DMS53 treated with DMSO at 0.1 percent for 48 hours (cell line): ENCODE data around the gene TCF4.
"Not testable (repeated sequence)": the region's sequence is repeated elsewhere in the genome, so short reads cannot be mapped to it uniquely, and the experiment has no call there.

ENCODE experiments used
- DNase-seq: peaks from one replicate; lab custom pipeline; 2025; ENCODE audit not compliant: unreplicated experiment; lab: John Stamatoyannopoulos, UW

Gene TCF4

GRCh38 chr18:55477860-55478581 is 110.0 kb downstream of the TCF4 start:
- no peak for DNase-seq

- peak; percentile 30 for DNase-seq
Observed at GRCh38 chr18:55477499-55477859, 110.5 kb downstream of the TCF4 start.

- no peak for DNase-seq
Observed at GRCh38 chr18:55475916-55476315, 112.1 kb downstream of the TCF4 start.

- no peak for DNase-seq
Observed at GRCh38 chr18:55475467-55475866, 112.5 kb downstream of the TCF4 start.

GRCh38 chr18:55473560-55473959 is 114.4 kb downstream of the TCF4 start:
- DNase-seq, result no peak

GRCh38 chr18:55473058-55473457 is 114.9 kb downstream of the TCF4 start:
- no peak for DNase-seq

GRCh38 chr18:55470826-55471225 is 117.2 kb downstream of the TCF4 start:
- DNase-seq, result no peak

GRCh38 chr18:55469134-55469533 is 118.9 kb downstream of the TCF4 start:
- not testable (repeated sequence) for DNase-seq

- DNase-seq, result no peak
Observed at GRCh38 chr18:55466789-55467188, 121.2 kb downstream of the TCF4 start.

- no peak for DNase-seq
Observed at GRCh38 chr18:55465313-55465712, 122.7 kb downstream of the TCF4 start.

- no peak for DNase-seq
Observed at GRCh38 chr18:55464581-55464980, 123.4 kb downstream of the TCF4 start.

- no peak for DNase-seq
Observed at GRCh38 chr18:55462652-55463051, 125.3 kb downstream of the TCF4 start.

- no peak for DNase-seq
Observed at GRCh38 chr18:55461848-55462247, 126.1 kb downstream of the TCF4 start.

- DNase-seq, result no peak
Observed at GRCh38 chr18:55458456-55459203, 129.4 kb downstream of the TCF4 start.

- DNase-seq, result no peak
Observed at GRCh38 chr18:55457028-55457427, 131.0 kb downstream of the TCF4 start.

GRCh38 chr18:55455938-55456337 is 132.1 kb downstream of the TCF4 start:
- DNase-seq, result no peak

GRCh38 chr18:55453186-55453585 is 134.8 kb downstream of the TCF4 start:
- DNase-seq, result no peak

- DNase-seq, result no peak
Observed at GRCh38 chr18:55452123-55452611, 135.8 kb downstream of the TCF4 start.

- DNase-seq, result no peak
Observed at GRCh38 chr18:55449412-55450140, 138.4 kb downstream of the TCF4 start.

GRCh38 chr18:55448420-55448819 is 139.6 kb downstream of the TCF4 start:
- no peak for DNase-seq

GRCh38 chr18:55447672-55448018 is 140.3 kb downstream of the TCF4 start:
- no peak for DNase-seq
